Ovary (tissue), 10 donors: ENCODE measurements around the gene RILPL1. TPM values are rescaled to one million over a fixed set of nuclear protein-coding genes. Genes with fewer than 3 reads are reported as not detected.
"Not testable (repeated sequence)": the region's sequence is repeated elsewhere in the genome, so short reads cannot be mapped to it uniquely, and the experiment has no call there.

Experiments used
- DNase-seq, 5 donors: peaks; one replicate each; pipeline ENCODE4 v3.0.0-alpha.2; 2019 to 2020
- H3K27ac ChIP-seq, 2 donors: fragments of 200-600 bp; one replicate each; pipeline versions ENCODE4 v1.5.1 to v1.8.0; 2019 to 2022
- H3K27me3 ChIP-seq: fragments of 200-600 bp; one replicate; pipeline ENCODE4 v1.8.0; 2022
- H3K36me3 ChIP-seq: fragments of 200-600 bp; sonication (generic); one replicate; pipeline ENCODE4 v1.5.1; 2019
- H3K4me1 ChIP-seq: one replicate; pipeline ENCODE4 v1.8.1; 2013; ENCODE audit warnings: mild to moderate bottlenecking, moderate library complexity; ENCODE audit not compliant: insufficient read depth
- H3K4me3 ChIP-seq: fragments of 200-600 bp; sonication (generic); one replicate; pipeline ENCODE4 v1.5.1; 2017
- H3K9me3 ChIP-seq, 2 donors: fragments of 200-600 bp in 1 of 2; sonication (generic) in 1 of 2; one replicate each; pipeline versions ENCODE4 v1.5.1 to v1.8.1; 2013 to 2019; ENCODE audit warnings: mild to moderate bottlenecking in 1 of 2, moderate library complexity in 1 of 2
- EP300 ChIP-seq: sonication (generic); formaldehyde crosslinking; IDR thresholded peaks from one replicate; pipeline ENCODE4 v1.6.1; 2017; ENCODE audit warnings: antibody characterized with exemption
- POLR2A ChIP-seq: fragments of 450-650 bp; IDR thresholded peaks from one replicate; pipeline ENCODE4 v1.6.1; 2017; ENCODE audit warnings: antibody characterized with exemption, mild to moderate bottlenecking, moderate library complexity
- WGBS, 3 donors: extraction: QIAGEN DNeasy Blood & Tissue Kit in 1 of 3; methylation state at CpG; one replicate each; pipeline versions ENCODE4 v1.1.5 to v1.1.7; 2013 to 2017; 5-methylcytosine and 5-hydroxymethylcytosine counted together
- intact Hi-C, 4 donors: fragments of 100-400 bp; cut with DNase I; formaldehyde crosslinking; loops; one replicate each; pipeline versions ENCODE4 v1.11.0 to v1.15.1; 2022 to 2023
- long read RNA-seq, 3 donors: library from polyadenylated mRNA in 2 of 3; unstranded in 2 of 3; transcript quantifications; one replicate each; pipeline ENCODE4 v2.0.0 and lab custom pipeline, GENCODE V29; 2021 to 2026
- polyA plus RNA-seq, 2 donors: library from polyadenylated mRNA; stranded (reverse); fragments of 200-250 nt in 1 of 2; fragments of 350-450 nt in 1 of 2; fragmentation: Illumina TruSeq in 1 of 2; extraction: RNeasy Lipid Tissue Mini Kit (QIAGEN cat#74804) in 1 of 2; gene quantifications; one replicate each; pipeline ENCODE4 v1.2.3, GENCODE V29; 2013 to 2014
- total RNA-seq, 7 donors: library from RNA; depleted of rRNA in 2 of 7; stranded (reverse); fragments of >200 nt in 2 of 7; fragmentation: NEBNext Ultra II Directional in 3 of 7; extraction: Animal tissue kit (Norgen Biotek cat#: 25700) in 3 of 7; gene quantifications; one replicate each; pipeline versions ENCODE4 v1.1.0 to v1.2.4, GENCODE V29; 2016 to 2023
- TF ChIP-seq, protein P1 (sequence below), 3 donors: fragments of 450-650 bp in 2 of 3; fragments of 200-600 bp in 1 of 3; IDR thresholded peaks; one replicate each; pipeline versions ENCODE4 v1.5.1 to v1.8.0; 2016 to 2022; ENCODE audit warnings: antibody characterized with exemption in 3 of 3, mild to moderate bottlenecking in 1 of 3
- donor health status: DM: no; HTN: no; CAD: no; lungs with moderate emphysema.
- donor health status: DM: no; HTN: no; CAD: no.
- donor health status: Bipolar disorder and iron deficiency.
- donor health status: DM: yes; HTN: yes; CAD: no.
- donor health status: DM: no; HTN: no; CAD: no.
- donor health status: DM: yes; HTN: yes; CAD: no.

RILPL1 gene
- total RNA-seq (10 to 100 TPM in 6 of 7 donors, 1 to 10 TPM in 1; 9.8 to 25.1 (median 23.9) TPM), polyA plus RNA-seq (10 to 100 TPM; 11.1 to 13.8 TPM)
- long read RNA-seq, donor 1, transcript RILPL1-202 (7 exons, 3,932 nt), result major isoform, 6 of 27 reads
- long read RNA-seq, donor 1, partial matches to known transcripts, result 5 of 27 reads
- long read RNA-seq, donor 1, other reads (novel, unspliced or antisense), result 13 of 27 reads
- long read RNA-seq, donor 2, partial matches to known transcripts, result 0 of 7 reads
- long read RNA-seq, donor 2, other reads (novel, unspliced or antisense), result 0 of 7 reads
- long read RNA-seq, donor 3, transcript RILPL1-202 (7 exons, 3,932 nt), result major isoform, 71 of 93 reads
- long read RNA-seq, donor 3, partial matches to known transcripts, result 6 of 93 reads
- long read RNA-seq, donor 3, other reads (novel, unspliced or antisense), result 16 of 93 reads

DNA sequence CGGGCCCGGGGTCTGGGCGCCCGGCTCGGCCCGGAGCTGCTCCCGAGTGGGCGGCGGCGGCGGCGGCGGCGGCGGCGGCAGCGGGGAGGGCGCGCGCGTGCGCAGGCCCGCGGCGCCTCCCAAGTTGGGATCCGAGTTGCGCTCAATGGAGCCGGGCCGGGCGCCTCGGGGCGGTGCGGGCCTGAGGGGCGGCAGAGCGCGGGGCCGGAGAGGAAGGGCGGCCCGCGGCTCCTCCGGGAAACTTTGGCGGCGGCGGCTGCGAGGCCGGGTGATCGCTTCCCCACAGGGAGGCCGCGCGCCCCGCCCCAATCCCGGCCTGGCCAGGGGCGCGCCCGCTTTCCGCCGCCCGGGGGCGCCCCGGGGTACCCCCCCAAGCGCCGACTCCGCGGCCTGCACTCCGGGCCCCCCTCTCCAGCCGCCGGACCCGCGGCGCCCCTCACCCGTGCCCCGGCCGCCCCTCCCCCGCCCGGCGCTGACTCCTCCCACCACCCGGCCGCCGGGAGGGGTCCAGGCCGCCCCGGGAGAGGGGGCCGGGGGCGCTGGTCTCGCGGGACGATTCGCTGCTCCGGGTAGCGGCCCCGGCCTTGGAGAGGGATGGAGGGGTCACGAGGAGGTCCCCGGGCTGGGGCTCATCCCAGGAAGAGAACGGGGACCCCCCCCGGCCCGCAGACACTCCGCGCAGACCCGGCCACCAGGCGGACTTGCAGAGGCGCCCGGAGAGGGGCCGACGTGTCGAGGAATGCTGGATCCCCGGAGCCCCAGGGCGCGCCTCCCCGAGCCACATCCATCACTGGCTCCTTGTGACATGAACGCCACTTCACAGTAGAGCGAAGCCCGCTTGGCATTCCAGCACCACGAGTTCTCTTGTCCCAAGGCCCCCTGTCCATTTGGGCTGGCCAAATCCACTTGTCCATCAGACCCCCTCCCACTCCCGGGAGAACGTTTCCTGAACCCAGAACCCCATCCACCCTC lies at the start of gene RILPL1:
Gene RILPL1, minus strand, starts transcription at position 48 of the 972 bp plus-strand sequence. CDS start 237 bp downstream, outside the sequence.
- WGBS, 3 donors, result 0 to 1% (median 1%) methylated on average over 7 to 112 of the region's 114 CpGs
- no peak for TF ChIP-seq POLR2A
- TF ChIP-seq, protein P1, sequence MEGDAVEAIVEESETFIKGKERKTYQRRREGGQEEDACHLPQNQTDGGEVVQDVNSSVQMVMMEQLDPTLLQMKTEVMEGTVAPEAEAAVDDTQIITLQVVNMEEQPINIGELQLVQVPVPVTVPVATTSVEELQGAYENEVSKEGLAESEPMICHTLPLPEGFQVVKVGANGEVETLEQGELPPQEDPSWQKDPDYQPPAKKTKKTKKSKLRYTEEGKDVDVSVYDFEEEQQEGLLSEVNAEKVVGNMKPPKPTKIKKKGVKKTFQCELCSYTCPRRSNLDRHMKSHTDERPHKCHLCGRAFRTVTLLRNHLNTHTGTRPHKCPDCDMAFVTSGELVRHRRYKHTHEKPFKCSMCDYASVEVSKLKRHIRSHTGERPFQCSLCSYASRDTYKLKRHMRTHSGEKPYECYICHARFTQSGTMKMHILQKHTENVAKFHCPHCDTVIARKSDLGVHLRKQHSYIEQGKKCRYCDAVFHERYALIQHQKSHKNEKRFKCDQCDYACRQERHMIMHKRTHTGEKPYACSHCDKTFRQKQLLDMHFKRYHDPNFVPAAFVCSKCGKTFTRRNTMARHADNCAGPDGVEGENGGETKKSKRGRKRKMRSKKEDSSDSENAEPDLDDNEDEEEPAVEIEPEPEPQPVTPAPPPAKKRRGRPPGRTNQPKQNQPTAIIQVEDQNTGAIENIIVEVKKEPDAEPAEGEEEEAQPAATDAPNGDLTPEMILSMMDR (IDR thresholded peaks at IDR 0.05), result peak in 2 of 3 donors; percentile 26 to 29
- no peak for TF ChIP-seq EP300
- no peaks in the 10 kb centered on the region for H3K9me3 ChIP-seq
- peaks cover 7% of the 10 kb centered on the region for H3K4me1 ChIP-seq
- H3K27me3 ChIP-seq, result no peaks in the 10 kb centered on the region
- peak within 1 kb of the TSS; percentile 76 to 93 for H3K27ac ChIP-seq
- intact Hi-C loops, result no loop called here
- peak; percentile 59 to 80 (median 68) for DNase-seq
- peak within 1 kb of the TSS; percentile 68 for H3K4me3 ChIP-seq
- no peaks in the 10 kb centered on the region for H3K36me3 ChIP-seq

DNA sequence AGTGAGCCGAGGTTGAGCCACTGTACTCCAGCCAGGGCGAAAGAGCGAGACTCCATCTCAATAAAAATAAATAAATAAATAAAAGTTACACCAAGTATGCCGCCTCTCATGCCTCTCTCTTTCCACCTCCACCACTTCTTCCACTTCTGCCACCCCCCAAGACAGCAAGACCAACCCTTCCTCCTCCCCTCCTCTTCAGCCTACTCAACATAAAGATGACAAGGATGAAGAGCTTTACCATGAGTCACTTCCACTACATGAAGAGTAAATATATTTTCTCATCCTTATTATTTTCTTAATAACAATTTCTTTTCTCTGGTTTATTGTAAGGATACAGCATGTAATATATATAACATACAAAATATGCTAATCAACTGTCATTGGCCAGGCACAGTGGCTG lies 47.3 kb upstream of the RILPL1 start:
- TF ChIP-seq EP300 (no peak), POLR2A (no peak)
- TF ChIP-seq, protein P1 (IDR thresholded peaks at IDR 0.05), result no peak
- Histone ChIP-seq H3K4me1 (peaks cover 5% of the 10 kb centered on the region), H3K36me3 (no peaks in the 10 kb centered on the region), H3K27ac (no peak overlapping the region), H3K4me3 (no peak overlapping the region), H3K27me3 (no peaks in the 10 kb centered on the region), H3K9me3 (no peaks in the 10 kb centered on the region)
- DNase-seq, result no peak
- intact Hi-C loops, result no loop called here
- WGBS, 3 donors, result 94 to 96% (median 95%) methylated on average over 4 of the region's 4 CpGs

DNA sequence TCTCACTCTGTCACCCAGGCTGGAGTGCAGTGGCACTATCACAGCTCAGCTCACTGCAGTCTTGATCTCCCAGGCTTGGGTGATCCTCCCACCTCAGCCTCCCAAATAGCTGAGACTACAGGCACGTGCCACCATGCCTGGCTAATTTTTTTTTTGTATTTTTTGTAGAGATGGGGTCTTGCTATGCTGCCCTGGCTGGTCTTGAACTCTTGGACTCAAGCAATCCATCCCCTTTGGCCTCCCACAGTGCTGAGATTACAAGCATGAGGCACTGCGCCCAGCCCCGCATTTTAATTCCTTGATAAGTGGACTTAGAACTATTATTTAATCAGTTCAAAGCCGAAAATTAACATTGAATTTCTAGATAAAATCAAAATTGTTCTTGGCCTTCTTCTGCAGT lies 45.3 kb upstream of the RILPL1 start:
- H3K9me3 ChIP-seq, H3K27me3 ChIP-seq, H3K4me3 ChIP-seq, H3K27ac ChIP-seq, DNase-seq, intact Hi-C loops, H3K36me3 ChIP-seq, H3K4me1 ChIP-seq: not testable (repeated sequence)
- 91 to 94% (median 94%) methylated on average over 4 of the region's 4 CpGs for WGBS, 3 donors

DNA sequence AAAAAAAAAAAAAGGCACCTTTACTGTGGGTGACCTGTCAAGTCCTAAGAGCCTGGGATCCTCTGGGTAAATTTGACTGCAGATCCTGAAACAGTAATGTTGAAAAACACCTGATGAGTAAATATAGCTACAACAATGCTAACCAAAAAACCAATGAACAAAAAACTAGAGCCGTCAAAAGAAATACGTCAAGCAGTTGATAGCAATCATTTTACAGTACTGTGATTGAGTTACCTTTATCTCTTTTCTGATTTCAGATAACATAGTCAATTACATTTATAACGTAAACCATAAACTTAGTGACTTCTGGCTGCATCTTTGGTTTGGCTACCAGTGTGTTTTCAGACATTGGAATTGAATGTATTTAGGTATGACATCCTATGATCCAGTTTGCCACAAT lies 44.7 kb upstream of the RILPL1 start:
- intact Hi-C loops, result no loop called here
- 88 to 93% (median 92%) methylated on average over 3 of the region's 3 CpGs for WGBS, 3 donors

More for the DNA sequence above, 44.7 kb upstream of the RILPL1 start:
- no peak overlapping the region for H3K4me3 ChIP-seq
- TF ChIP-seq, protein P1 (IDR thresholded peaks at IDR 0.05), result no peak
- TF ChIP-seq POLR2A, result no peak
- no peak for TF ChIP-seq EP300
- no peaks in the 10 kb centered on the region for H3K36me3 ChIP-seq
- H3K27me3 ChIP-seq, result no peaks in the 10 kb centered on the region
- no peak for DNase-seq
- peaks cover 1% of the 10 kb centered on the region for H3K4me1 ChIP-seq
- no peak overlapping the region for H3K27ac ChIP-seq
- H3K9me3 ChIP-seq, result no peaks in the 10 kb centered on the region
